Smooth muscle cell (in vitro differentiated cells): ENCODE measurements around the gene MT1A. TPM values are rescaled to one million over a fixed set of nuclear protein-coding genes. Genes with fewer than 3 reads are reported as not detected.

Experiments used
- DNase-seq: peaks from one replicate; lab custom pipeline; 2025; ENCODE audit not compliant: unreplicated experiment; lab: John Stamatoyannopoulos, UW
- H2AFZ ChIP-seq: fragments of 200-600 bp; sonication (generic); 2 replicates; pipeline ENCODE4 v1.6.0; 2016; ENCODE audit warnings: antibody characterized with exemption, low read depth, mild to moderate bottlenecking
- H3F3A ChIP-seq: fragments of 200-600 bp; sonication (generic); 2 replicates; pipeline ENCODE4 v1.6.0; 2017; ENCODE audit warnings: antibody characterized with exemption, low read depth
- H3K27ac ChIP-seq: fragments of 200-600 bp; sonication (generic); 2 replicates; pipeline ENCODE4 v1.5.1; 2016; ENCODE audit warnings: low read depth, mild to moderate bottlenecking
- H3K27me3 ChIP-seq: fragments of 200-600 bp; sonication (generic); 2 replicates; pipeline ENCODE4 v1.6.1; 2016; ENCODE audit warnings: low read depth, mild to moderate bottlenecking
- H3K36me3 ChIP-seq: fragments of 200-600 bp; sonication (generic); 2 replicates; pipeline ENCODE4 v1.5.1; 2016; ENCODE audit warnings: low read depth
- H3K4me1 ChIP-seq: fragments of 200-600 bp; sonication (generic); 2 replicates; pipeline ENCODE4 v1.5.1; 2016; ENCODE audit warnings: low read depth
- H3K4me2 ChIP-seq: fragments of 200-600 bp; sonication (generic); 2 replicates; pipeline ENCODE4 v1.6.0; 2016; ENCODE audit warnings: mild to moderate bottlenecking
- H3K4me3 ChIP-seq: fragments of 200-600 bp; sonication (generic); 2 replicates; pipeline ENCODE4 v1.5.1; 2016; ENCODE audit warnings: mild to moderate bottlenecking
- H3K79me2 ChIP-seq: fragments of 200-600 bp; sonication (generic); 2 replicates; pipeline ENCODE4 v1.6.0; 2016; ENCODE audit warnings: low read depth, mild to moderate bottlenecking
- H3K9ac ChIP-seq: fragments of 200-600 bp; sonication (generic); 2 replicates; pipeline ENCODE4 v1.6.0; 2016; ENCODE audit warnings: low read depth
- H3K9me3 ChIP-seq: fragments of 200-600 bp; sonication (generic); replicated peaks from 2 replicates; pipeline ENCODE4 v1.5.1; 2016; ENCODE audit warnings: low read depth
- H4K20me1 ChIP-seq: fragments of 200-600 bp; sonication (generic); 2 replicates; pipeline ENCODE4 v1.6.0; 2016; ENCODE audit warnings: low read depth
- CTCF ChIP-seq: fragments of 200-600 bp; sonication (generic); IDR thresholded peaks from 2 replicates; pipeline ENCODE4 v1.5.1; 2017; ENCODE audit warnings: borderline replicate concordance, mild to moderate bottlenecking, antibody characterized with exemption; ENCODE audit not compliant: insufficient read depth, poor library complexity, severe bottlenecking
- WGBS: methylation state at CpG from one replicate; pipeline ENCODE4 v1.1.7; 2016; ENCODE audit warnings: low lambda C conversion rate; 5-methylcytosine and 5-hydroxymethylcytosine counted together
- polyA plus RNA-seq: library from polyadenylated mRNA; unstranded; fragments of >200 nt; fragmentation: Nextera tagmentation; extraction: Ambion mirVana; gene quantifications from 2 replicates; pipeline ENCODE4 v1.2.1, GENCODE V29; 2016
- total RNA-seq: library from RNA; depleted of rRNA; stranded (reverse); fragments of >200 nt; gene quantifications from 2 replicates; pipeline ENCODE4 v1.2.3, GENCODE V29; 2014

The MT1A gene
- total RNA-seq (not detected in 2 replicates), polyA plus RNA-seq (not detected in 2 replicates)

DNA sequence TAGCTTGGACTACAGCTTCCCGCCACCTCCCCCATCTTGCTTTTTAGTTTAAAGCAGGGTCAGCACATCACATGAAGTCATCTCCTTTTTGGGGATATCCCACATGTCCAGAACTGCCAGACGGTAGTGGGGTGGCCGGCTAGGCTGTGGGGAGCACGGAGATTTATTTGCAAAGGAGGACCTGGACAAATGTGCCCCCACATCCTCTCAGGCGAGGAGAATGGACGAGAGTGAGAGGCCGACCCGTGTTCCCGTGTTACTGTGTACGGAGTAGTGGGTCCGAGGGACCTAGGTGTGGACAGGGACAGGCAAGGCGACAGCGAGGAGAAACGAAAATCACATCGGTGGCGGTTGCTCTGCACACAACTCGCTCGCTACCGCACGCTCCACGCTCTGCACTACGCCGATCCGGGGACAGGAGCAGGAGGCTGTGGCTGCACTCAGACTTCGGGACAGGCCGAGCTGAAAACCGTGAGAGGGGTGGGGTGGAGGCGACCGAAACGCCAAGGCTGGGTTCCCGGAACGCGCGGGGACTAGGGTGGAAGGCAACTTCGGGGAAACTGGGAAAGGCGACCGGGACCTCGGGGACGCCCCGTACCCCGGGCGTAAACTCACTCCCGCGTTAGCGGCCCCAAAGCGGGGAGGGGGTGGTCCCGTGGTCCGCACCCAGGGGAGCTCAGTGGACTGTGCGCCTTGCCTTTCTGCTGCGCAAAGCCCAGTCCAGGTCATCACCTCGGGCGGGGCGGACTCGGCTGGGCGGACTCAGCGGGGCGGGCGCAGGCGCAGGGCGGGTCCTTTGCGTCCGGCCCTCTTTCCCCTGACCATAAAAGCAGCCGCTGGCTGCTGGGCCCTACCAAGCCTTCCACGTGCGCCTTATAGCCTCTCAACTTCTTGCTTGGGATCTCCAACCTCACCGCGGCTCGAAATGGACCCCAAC lies at the start of gene MT1A:
Gene MT1A, plus strand, starts transcription at position 853 of the 937 bp plus-strand sequence. Its CDS starts 73 bp downstream, at position 926.
- TF ChIP-seq CTCF: no peak
- no peaks in the 10 kb centered on the region for H4K20me1 ChIP-seq
- 6% methylated on average over 67 of the region's 68 CpGs for WGBS
- peaks cover 12% of the 10 kb centered on the region for H3K4me1 ChIP-seq
- no peaks in the 10 kb centered on the region for H3K9me3 ChIP-seq
- H3K36me3 ChIP-seq: no peaks in the 10 kb centered on the region
- H3K79me2 ChIP-seq: no peaks in the 10 kb centered on the region
- H3K9ac ChIP-seq: no peak within 1 kb of the TSS
- peak within 1 kb of the TSS; percentile 56 for H3K4me3 ChIP-seq
- peak within 1 kb of the TSS; percentile 89 for H3K4me2 ChIP-seq
- H3K27me3 ChIP-seq: peaks cover 100% of the 10 kb centered on the region
- no peaks in the 10 kb centered on the region for H3F3A ChIP-seq
- DNase-seq: no peak
- H3K27ac ChIP-seq: no peak within 1 kb of the TSS
- peak within 1 kb of the TSS; percentile 77 for H2AFZ ChIP-seq

DNA sequence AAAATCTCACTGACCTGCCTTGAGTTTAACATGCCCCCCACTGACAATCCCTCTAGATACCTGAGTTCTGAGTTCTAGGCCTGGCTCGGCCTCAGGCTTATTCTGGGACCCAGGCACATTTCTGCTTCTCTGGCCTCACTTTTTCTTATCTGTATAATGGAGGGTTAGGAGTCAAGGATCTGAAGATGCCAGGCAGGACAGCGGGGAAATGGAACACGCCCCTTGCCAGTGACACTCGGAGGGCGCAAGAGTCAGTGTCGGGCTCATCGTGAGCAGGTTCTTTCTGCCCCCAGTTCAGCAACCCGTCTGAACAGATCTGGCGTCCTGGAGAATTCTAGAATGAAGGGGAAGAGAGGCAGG lies 49.7 kb upstream of the MT1A start:
- H4K20me1 ChIP-seq: no peaks in the 10 kb centered on the region
- no peak for DNase-seq
- H3K4me1 ChIP-seq: no peaks in the 10 kb centered on the region
- H3K36me3 ChIP-seq: no peaks in the 10 kb centered on the region
- H3K4me3 ChIP-seq: peak overlapping the region; percentile 34
- peaks cover 76% of the 10 kb centered on the region for H3K27me3 ChIP-seq
- no peak for TF ChIP-seq CTCF
- no peak overlapping the region for H2AFZ ChIP-seq
- no peaks in the 10 kb centered on the region for H3K79me2 ChIP-seq
- peak overlapping the region; percentile 78 for H3K4me2 ChIP-seq
- H3K9me3 ChIP-seq: no peaks in the 10 kb centered on the region
- H3K9ac ChIP-seq: no peak overlapping the region
- no peak overlapping the region for H3K27ac ChIP-seq
- 50% methylated on average over 9 of the region's 9 CpGs for WGBS
- no peaks in the 10 kb centered on the region for H3F3A ChIP-seq

- peaks cover 76% of the 10 kb centered on the region for H3K27me3 ChIP-seq
- peak within 1 kb of the TSS; percentile 34 for H3K4me3 ChIP-seq
Measured at GRCh38 chr16:56589141-56590039, 49.1 kb upstream of the MT1A start, which contains the start of gene MT3. TSS of gene MT3 (plus strand) at chr16:56589528. CDS start at chr16:56589591, 63 bp downstream.

More at GRCh38 chr16:56589141-56590039, 49.1 kb upstream of the MT1A start, which contains the start of gene MT3:
- H3K36me3 ChIP-seq: no peaks in the 10 kb centered on the region
- no peak within 1 kb of the TSS for H2AFZ ChIP-seq
- no peaks in the 10 kb centered on the region for H3K4me1 ChIP-seq
- H3K9me3 ChIP-seq: no peaks in the 10 kb centered on the region
- no peaks in the 10 kb centered on the region for H3F3A ChIP-seq
- no peak within 1 kb of the TSS for H3K9ac ChIP-seq
- TF ChIP-seq CTCF: no peak
- H3K79me2 ChIP-seq: no peaks in the 10 kb centered on the region
- H4K20me1 ChIP-seq: no peaks in the 10 kb centered on the region
- WGBS: 14% methylated on average over 55 of the region's 87 CpGs
- DNase-seq: no peak
- peak within 1 kb of the TSS; percentile 78 for H3K4me2 ChIP-seq
- no peak within 1 kb of the TSS for H3K27ac ChIP-seq
